IPS DF 4.7 (cell line): ENCODE results near the gene F2RL2.
A peak's percentile ranks its signal among the peaks of the same experiment; 100 is the strongest.
"Not testable (repeated sequence)": the region's sequence is repeated elsewhere in the genome, so short reads cannot be mapped to it uniquely, and the experiment has no call there.

Experiments
- DNase-seq: peaks from one replicate; pipeline ENCODE4 v3.0.0-alpha.2; 2013; ENCODE audit warnings: low spot score; ENCODE audit errors: extremely low read depth

F2RL2 gene

GRCh38 chr5:76622076-76622475 lies 1.1 kb downstream of the F2RL2 start:
- DNase-seq: no peak

- no peak for DNase-seq
Observed at GRCh38 chr5:76620166-76620565, 3.0 kb downstream of the F2RL2 start.

GRCh38 chr5:76617675-76618074 lies 5.5 kb downstream of the F2RL2 start:
- DNase-seq: no peak

GRCh38 chr5:76617229-76617628 lies 6.0 kb downstream of the F2RL2 start:
- DNase-seq: no peak

- no peak for DNase-seq
Observed at GRCh38 chr5:76616206-76616605, 7.0 kb downstream of the F2RL2 start.

GRCh38 chr5:76615759-76616158 lies 7.4 kb downstream of the F2RL2 start:
- DNase-seq: no peak

GRCh38 chr5:76612942-76613341 lies 10.3 kb downstream of the F2RL2 start:
- DNase-seq: no peak

- no peak for DNase-seq
Observed at GRCh38 chr5:76610196-76610595, 13.0 kb downstream of the F2RL2 start.

- no peak for DNase-seq
Observed at GRCh38 chr5:76608833-76609232, 14.4 kb downstream of the F2RL2 start.

GRCh38 chr5:76607353-76607871 lies 15.8 kb downstream of the F2RL2 start:
- no peak for DNase-seq

- no peak for DNase-seq
Observed at GRCh38 chr5:76606701-76607100, 16.5 kb downstream of the F2RL2 start.

GRCh38 chr5:76604838-76605237 lies 18.4 kb downstream of the F2RL2 start:
- no peak for DNase-seq

GRCh38 chr5:76603991-76604390 lies 19.2 kb downstream of the F2RL2 start:
- not testable (repeated sequence) for DNase-seq

GRCh38 chr5:76602094-76602726 lies 21.0 kb downstream of the F2RL2 start:
- DNase-seq: no peak

GRCh38 chr5:76601470-76601869 lies 21.7 kb downstream of the F2RL2 start:
- DNase-seq: peak; percentile 53

- DNase-seq: no peak
Observed at GRCh38 chr5:76600716-76601115, 22.5 kb downstream of the F2RL2 start.

GRCh38 chr5:76598531-76598930 lies 24.7 kb downstream of the F2RL2 start:
- no peak for DNase-seq

GRCh38 chr5:76595755-76596481 lies 27.3 kb downstream of the F2RL2 start:
- DNase-seq: no peak

- DNase-seq: no peak
Observed at GRCh38 chr5:76594107-76594506, 29.1 kb downstream of the F2RL2 start.

- DNase-seq: no peak
Observed at GRCh38 chr5:76592692-76593091, 30.5 kb downstream of the F2RL2 start.

- no peak for DNase-seq
Observed at GRCh38 chr5:76591366-76591765, 31.8 kb downstream of the F2RL2 start.

- no peak for DNase-seq
Observed at GRCh38 chr5:76590027-76590426, 33.2 kb downstream of the F2RL2 start.

- no peak for DNase-seq
Observed at GRCh38 chr5:76586531-76586930, 36.7 kb downstream of the F2RL2 start.
